Anterior cingulate cortex (tissue), 58 donors: Measurements from ENCODE around the gene LCAT.
"Not testable (repeated sequence)": the region's sequence is repeated elsewhere in the genome, so short reads cannot be mapped to it uniquely, and the experiment has no call there.

Experiments
- DNase-seq, 58 donors: peaks; one replicate each; lab custom pipeline; 2025; lab: John Stamatoyannopoulos, UW

The LCAT gene, protein sequence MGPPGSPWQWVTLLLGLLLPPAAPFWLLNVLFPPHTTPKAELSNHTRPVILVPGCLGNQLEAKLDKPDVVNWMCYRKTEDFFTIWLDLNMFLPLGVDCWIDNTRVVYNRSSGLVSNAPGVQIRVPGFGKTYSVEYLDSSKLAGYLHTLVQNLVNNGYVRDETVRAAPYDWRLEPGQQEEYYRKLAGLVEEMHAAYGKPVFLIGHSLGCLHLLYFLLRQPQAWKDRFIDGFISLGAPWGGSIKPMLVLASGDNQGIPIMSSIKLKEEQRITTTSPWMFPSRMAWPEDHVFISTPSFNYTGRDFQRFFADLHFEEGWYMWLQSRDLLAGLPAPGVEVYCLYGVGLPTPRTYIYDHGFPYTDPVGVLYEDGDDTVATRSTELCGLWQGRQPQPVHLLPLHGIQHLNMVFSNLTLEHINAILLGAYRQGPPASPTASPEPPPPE

GRCh38 chr16:67943619-67944504 lies at the start of gene LCAT:
LCAT (minus strand) TSS chr16:67944120; CDS start chr16:67944101, 19 bp downstream.
- peak in 55 of 58 donors; percentile 17 to 92 (median 76) for DNase-seq

DNA sequence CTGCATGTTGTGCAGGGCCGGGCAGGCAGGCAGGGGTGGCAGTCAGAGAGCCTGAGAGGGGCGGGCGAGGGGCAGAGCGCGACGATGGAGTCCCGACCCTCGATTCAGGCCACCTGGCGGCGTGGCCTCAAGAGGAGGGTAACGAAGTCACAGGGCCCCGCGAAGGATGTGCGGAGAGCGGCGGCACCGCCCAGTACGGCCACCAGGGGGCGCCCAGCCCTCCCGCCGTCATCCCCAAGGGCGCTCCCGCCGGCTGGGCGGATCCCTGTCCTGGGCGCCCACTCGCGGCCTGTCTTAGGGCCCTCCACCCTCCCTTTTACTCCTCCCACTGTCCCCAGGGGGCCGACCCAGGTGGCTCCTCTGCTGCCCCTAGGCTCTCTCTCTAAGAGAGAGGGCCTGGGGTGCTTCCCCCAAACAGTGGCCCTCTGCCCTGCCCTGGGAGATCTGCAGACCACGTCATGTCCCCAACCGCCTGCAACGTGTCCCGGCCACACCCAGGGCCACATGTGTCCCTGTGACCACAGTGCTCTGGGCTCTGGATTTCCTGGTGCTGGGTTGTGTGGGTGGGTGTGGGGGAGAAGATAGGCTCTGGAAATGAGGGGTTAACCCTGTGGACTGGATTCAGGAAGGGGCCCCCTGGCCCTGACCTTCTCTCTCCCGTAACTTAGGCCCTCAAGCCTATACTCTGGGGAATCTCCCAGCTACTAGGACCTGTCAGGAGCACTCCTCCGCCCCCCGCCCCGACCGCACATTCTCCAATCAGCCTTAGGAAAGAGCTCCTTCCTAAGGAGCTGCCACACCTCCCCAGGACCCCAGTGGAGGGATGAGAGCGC lies 49.5 kb upstream of the LCAT start:
- peak in 46 of 58 donors; percentile 7 to 72 (median 31) for DNase-seq

DNA sequence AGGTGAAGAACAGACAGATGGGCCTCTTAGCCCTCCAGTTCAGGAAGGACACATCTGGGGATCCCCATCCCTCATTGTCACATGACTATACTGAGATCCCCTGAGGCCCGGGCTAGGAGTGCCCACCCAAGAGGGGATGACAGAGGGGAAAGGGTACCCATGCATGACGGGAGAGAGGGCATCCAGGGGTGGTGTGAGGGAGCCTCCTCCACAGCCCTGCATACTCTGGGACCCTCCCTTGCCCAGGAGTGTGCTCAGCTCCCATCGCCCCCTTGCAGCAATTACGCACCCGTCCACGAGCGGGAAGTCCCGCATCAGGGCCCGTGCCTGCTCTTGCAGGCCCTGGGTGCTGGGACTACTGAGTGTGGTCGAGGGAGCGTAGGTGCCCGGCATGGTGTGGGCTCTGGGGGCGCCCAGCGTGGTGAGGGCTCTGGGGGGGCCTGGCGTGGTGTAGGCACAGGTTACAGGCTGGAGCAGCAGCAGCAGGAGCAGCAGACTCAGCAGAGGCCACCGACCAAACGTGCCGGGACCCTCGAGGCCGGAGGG lies 48.8 kb upstream of the LCAT start:
- DNase-seq, result peak in 1 of 58 donors; percentile 27

GRCh38 chr16:67990018-67990386 lies 46.1 kb upstream of the LCAT start:
- DNase-seq, result no peak

DNA sequence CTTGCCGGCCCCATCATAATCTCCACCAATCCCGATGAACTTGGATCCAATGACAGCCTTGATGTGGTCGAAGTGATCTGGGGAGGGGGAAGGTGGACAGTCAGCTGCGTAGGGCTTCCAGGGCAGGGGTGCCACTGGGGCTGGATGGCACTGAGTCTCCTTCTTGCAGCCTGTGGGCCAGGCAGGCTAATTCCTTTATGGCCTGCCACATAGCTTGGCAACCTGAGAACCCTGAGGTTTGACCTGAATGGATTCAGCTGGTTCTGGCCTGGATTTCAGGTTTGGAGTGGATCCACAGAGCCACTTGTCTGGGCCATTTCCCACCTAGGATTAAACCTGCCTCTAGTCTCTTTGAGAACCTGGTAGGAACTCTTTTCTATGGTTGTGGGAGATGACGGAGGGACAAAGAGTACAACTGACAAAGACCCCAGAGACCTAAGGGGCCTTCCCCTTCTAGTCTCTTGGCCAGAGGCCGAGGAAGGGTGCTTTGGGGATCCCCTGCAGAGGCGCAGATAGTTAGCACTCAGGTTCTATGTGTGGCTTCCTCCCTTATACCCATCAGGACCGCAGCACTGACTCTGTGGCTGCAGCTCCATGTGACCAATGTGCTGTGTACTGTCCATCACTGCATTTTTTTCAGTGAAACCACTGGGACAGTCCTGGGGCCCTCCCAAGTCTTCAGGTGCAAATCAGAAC lies 45.5 kb upstream of the LCAT start:
- DNase-seq, result peak in 1 of 58 donors; percentile 9

DNA sequence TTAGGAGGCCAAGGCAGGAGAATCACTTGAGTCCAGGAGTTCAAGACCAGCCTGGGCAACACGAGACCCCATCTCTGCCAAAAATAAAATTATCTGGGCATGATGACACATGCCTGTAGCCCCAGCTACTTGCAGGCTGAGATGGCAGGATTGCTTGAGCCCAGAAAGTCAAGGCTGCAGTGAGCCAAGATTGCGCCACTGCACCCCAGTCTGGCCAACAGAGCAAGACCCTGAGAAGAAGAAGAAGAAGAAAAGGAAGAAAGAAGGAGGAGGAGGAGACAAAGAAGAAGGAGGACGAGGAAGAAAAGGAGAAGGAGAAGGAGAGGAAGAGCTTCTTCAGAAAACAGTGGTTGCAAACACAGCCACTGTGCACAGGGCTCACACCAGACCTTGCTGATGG lies 44.8 kb upstream of the LCAT start:
- no peak for DNase-seq

GRCh38 chr16:67987460-67988160 lies 43.7 kb upstream of the LCAT start:
- peak in 34 of 58 donors; percentile 5 to 70 (median 34) for DNase-seq

DNA sequence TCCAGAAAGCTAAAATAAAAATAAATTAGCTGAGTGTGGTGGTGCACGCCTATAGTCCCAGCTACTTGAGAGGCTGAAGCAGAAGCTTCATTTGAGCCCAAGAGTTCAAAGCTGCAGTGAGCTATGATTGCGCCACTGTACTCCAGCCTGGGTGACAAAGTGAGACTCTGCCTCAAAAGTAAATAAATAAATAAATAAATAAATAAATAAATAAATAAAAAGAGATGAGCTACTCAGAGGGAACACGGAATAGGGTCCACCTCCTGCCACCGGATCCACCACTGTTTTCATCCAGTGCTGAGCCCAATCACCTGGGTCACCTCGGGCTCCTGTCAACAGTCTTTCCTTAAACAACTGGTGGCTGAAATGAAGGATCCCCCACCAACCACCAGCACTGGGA lies 43.0 kb upstream of the LCAT start:
- no peak for DNase-seq

GRCh38 chr16:67982011-67982696 lies 38.2 kb upstream of the LCAT start:
- DNase-seq, result no peak

DNA sequence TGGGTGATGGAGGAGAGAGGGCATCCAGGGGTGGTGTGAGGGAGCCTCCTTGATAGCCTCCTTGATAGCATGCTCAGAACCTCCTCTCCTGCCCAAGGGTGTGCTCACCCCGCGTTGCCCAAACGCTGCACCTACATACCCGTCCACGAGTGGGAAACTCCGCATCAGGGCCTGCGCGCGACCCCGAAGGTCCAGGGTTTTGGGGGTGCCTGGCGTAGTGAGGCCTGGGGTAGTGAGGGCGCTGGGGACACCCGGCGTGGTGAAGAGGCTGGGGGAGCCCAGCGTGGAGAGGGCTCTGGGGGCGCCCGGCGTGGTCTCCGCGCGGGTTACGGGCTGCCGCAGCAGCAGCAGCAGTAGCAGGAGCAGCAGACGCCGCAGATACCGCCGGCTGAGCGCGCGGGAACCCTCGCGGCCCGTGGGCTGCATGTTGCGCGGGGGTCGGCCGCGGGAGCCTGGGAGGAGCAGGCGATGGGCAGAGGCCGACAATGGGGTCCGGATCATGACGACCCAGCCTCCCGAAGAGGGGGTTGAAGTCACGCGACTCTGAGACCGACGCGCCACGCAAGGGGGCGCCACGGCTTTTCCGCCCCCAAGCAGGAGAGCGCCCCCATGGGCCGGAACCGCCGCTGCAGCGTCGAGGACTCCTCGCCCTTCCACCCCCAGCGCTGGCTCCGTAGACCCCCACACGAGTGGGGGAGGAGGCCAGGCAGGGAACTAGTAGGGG lies 36.2 kb upstream of the LCAT start, which contains the start of gene DPEP3:
DPEP3 (minus strand) TSS at position 545 of the 724 bp plus-strand sequence; CDS start at position 426, 119 bp downstream.
- DNase-seq, result no peak

DNA sequence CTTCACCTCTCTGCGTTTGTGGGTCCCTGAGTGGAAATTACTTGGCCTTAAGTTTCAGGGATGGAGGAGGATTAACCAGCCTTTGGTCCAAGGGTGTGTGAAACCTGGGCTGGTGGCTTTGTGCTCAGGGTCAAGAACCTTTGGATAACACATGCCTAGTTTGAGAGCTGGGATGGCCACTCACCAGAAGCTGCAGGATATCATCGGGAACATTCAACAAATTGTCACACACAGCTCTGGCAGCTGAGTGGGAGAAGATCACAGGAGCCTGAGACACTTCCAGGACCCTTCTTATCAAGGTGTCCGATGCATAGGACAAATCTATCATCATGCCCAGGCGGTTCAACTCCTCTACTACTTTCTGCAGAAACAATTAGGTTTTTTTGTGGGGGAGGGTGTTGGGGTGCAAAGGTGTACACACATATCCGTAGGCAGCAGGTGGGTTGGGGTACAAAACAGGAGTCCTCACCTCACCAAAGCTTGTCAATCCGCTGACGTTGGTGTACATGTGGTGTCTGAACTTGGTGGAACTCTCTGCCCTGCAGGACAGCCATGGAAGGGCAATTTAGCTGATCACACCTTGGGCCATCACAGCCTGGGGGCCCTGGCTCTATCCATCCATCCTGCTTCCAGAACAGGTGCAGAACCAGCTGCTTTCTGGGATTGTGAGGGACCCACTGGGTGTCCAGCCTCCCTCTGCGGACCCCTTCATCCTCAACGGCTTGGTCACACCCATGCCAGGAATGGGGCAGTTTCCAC lies 33.7 kb upstream of the LCAT start:
- no peak for DNase-seq

DNA sequence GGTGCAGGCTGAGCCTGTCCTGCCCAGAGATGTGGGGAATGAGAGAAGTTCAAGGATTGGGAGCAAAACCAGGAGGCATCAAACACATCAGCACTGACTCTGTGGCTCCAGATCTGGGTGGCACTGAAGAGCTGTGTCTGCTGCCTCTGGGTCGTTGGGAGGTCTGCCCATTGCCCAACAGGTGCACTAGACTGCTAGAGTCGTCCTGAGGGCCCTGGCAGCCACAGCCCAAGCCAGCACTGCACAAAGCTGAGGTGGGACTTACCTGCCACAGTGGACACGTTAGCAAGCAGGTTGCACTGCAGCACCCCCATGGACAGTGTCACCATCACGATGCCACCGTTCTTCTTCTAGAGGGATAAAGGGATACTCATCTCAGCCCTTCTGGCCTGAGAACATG lies 33.1 kb upstream of the LCAT start:
- DNase-seq, result no peak

DNA sequence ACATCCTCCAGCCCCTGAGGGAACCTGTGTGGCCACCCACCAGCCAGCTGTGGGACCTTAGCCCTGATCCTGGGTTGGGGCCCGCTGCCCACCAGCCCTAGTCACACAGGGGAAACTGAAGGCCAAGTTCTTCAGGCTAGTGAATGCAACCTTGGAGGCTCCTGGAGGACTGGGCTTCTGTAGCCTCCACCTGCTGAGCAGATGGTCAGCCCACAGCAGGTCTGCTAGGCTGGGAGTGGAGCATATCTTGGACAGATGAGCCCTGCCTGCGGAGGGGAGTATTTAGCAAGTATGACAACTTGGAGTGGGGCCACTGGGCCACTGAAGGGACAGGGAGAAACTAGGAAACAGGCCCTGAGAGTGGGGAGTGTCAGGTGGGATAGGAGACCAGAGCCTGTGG lies 32.3 kb upstream of the LCAT start:
- no peak for DNase-seq

DNA sequence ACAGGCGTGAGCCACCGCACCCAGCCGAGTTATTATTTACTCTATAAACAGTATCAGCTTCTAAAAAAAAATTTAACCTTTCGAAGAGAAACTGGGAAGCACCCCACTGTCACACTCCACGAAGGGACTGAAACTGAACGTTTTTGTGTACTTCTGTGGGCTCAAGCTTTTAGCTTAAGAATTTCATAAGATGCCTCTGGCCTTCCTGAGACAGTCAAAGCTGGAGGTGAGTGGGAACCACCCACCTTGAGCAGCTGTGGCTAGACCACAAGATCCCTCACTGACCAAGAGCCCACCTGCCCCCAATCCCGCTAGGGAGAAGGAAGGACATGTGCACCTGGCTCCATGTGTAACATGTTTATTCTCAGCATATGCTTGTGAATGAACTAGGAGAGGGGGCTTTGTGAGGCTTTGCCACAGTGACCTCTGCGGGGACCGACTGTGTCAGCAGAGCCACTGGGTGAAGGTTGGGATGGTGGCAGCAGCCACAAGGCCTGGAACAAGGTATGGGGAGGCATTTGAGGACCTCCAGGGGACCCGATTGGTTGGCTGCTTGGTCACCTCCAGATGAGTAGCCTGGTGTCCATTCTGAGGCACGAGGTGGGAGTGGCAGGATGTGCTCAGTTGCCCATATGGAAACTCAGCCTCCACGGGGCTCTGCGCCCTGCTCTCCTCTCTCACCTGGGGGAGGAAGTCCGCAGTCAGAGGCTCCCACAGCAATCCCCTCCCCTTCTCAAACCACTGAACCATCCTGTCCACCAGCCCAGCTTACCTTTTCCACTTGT lies 31.6 kb upstream of the LCAT start:
- no peak for DNase-seq

DNA sequence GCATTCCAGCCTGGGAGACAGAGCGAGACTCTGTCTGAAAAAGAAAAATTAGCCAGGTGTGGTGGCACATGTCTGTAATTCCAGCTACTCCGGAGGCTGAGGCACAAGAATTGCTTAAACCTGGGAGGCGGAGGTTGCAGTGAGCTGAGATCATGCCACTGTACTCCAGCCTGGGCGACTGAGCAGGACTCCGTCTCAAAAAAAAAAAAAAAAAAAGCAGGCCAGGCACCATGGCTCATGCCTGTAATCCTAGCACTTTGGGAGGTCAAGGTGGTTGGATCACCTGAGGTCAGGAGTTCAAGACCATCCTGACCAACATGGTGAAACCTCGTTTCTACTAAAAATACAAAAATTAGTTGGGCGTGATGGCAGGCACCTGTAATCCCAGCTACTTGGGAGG lies 28.4 kb upstream of the LCAT start:
- DNase-seq, result not testable (repeated sequence)

DNA sequence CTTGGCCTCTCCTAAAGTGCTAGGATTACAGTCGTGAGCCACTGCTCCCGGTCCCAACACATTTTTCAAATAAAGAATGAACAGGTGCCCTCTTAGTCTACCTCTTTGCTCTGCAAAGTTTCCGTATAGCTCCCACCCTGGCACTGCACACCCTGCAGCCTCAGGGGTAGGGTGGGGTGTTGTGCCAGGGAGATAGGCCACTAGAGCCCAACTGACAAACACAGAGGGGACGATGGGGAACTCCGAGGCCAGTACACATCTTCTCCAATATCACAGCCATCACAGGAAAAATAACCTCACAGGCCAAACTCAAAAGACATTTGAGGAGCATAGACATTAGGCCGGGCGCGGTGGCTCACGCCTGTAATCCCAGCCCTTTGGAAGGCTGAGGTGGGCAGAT lies 27.2 kb upstream of the LCAT start:
- DNase-seq, result no peak
